HG03025 (cell line): ENCODE measurements around the gene SCUBE1.

Source experiments
- ATAC-seq: cut with Tn5 transposase; IDR thresholded peaks from one replicate; pipeline ENCODE4 v1.9.1; 2021; ENCODE audit warnings: mild to moderate bottlenecking, moderate library complexity; ENCODE audit not compliant: unreplicated experiment, low FRiP score

Gene SCUBE1

DNA sequence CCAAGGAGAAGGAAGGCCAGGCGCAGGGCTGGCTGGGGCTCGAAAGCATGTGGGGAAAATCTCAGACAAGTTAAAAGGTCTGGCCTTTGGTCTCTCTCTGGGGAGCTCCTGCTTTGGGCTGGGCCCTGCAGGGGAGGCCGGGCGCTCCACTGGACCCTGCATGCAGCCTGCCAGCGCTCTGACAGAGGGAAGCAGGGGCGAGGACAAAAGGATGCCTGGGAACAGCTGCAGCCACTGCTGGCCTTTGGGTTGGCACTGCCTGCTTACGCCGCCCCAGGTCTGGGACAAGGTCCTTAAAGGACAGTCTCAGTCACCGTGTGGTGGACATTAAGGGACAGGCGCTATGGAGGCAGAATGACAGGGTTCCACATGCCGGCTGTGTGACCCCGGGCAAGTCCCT lies 99.8 kb downstream of the SCUBE1 start:
- ATAC-seq, result no peak

DNA sequence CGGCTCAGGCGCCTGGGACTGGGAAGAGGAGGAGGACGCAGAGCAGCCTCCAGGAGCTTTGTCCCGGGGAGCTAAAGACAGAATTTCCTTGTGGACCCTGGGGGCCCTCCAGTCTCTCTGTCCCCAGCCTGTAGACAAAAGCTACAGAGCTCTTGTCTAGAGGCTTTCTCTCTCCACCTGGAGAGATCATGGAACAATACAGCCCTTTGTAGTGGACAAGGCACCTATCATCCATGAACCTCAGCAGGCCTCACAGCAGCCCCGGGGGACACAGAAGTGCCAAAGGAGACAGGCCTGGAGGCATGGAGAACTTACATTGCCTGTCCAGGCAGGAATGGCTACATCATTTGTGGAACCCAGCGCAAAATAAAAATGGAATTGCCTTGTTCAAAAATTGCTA lies 100.5 kb downstream of the SCUBE1 start:
- ATAC-seq, result no peak

DNA sequence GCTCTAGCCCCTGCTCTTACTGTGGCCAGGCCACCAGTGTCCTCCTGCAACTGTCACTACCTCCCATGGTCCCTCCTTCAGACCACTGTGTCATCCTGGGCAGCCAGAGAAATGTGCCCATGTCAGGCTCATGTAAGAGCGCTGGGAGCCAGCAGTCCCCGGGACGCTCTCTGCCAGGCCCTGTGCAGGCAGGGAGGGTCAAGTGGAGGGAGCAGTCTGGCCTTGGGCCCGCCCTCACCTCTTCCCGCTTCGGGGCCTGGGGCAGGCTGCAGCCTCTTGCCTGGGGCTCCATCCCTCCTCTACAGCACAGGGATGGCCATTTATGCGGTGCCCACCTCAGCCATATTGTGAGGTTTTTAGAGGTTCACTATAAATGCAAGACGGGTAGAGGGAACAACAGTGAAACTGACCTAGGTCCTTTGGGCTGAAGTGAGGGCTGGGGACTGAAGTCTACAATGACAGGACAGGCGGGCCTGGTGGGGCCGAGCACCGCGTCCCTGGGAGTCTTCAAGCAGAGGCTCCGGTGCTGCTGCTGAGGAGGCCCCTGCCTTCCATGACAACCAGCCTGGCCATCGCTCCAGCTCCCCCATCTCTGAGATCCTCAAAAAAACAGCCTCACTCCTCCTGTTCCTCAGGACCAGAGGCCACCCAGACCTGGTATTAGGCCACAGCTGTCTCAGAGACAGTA lies 101.3 kb downstream of the SCUBE1 start:
- ATAC-seq, result no peak

- ATAC-seq, result no peak
Measured at GRCh38 chr22:43241138-43241597, 102.0 kb downstream of the SCUBE1 start.

- ATAC-seq, result no peak
Measured at GRCh38 chr22:43240614-43241013, 102.6 kb downstream of the SCUBE1 start.

- ATAC-seq, result no peak
Measured at GRCh38 chr22:43239956-43240355, 103.2 kb downstream of the SCUBE1 start.

DNA sequence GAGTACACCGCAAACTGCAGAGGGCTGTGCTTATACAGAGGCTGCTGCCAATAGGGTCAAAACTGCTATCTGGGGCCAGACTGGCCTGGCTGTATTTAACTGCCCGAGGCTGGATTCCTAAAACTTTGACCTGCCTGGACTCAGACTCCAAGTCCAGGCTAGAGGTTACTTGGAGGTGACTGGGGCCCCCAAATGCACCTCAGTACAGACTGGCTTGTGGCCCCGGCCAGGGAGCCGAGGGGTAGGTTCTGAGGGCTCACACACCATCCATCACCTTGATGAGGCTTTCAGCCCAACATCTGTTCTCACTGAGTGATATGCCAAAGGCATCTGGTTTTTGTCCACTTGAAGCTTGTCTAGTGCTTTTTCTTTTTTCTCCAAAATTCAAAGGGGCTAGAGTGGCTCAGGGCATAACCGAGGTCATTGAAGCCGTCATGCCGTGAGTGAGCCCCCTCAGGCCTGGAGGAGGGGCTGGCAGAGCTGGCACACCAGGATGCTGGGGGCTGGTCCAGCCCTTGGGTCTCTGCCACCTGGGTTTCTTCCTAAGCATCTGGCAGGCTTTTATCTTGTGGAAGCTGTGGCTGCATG lies 103.9 kb downstream of the SCUBE1 start:
- no peak for ATAC-seq

- no peak for ATAC-seq
Measured at GRCh38 chr22:43238526-43239006, 104.6 kb downstream of the SCUBE1 start.

DNA sequence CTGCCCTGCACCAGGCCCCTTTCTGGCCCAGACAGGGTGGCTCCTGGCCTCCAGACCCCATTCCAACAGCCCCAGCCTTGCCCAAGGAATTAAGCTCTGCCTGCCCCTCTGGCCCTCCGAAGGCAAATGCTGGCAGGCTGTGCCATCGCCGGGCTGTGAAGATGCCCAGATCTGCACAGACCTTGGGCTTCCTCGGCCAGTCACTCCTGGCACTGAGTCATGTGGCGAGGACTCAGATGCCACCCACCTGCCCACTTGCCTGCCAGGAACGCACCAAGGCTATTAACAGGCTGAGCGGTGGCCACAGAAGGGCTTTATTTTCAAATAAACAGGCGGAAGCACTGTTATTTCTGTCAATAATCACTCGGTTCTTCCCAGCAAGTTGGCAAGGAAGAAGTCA lies 105.9 kb downstream of the SCUBE1 start:
- no peak for ATAC-seq

- ATAC-seq, result no peak
Measured at GRCh38 chr22:43236411-43237166, 106.6 kb downstream of the SCUBE1 start.

DNA sequence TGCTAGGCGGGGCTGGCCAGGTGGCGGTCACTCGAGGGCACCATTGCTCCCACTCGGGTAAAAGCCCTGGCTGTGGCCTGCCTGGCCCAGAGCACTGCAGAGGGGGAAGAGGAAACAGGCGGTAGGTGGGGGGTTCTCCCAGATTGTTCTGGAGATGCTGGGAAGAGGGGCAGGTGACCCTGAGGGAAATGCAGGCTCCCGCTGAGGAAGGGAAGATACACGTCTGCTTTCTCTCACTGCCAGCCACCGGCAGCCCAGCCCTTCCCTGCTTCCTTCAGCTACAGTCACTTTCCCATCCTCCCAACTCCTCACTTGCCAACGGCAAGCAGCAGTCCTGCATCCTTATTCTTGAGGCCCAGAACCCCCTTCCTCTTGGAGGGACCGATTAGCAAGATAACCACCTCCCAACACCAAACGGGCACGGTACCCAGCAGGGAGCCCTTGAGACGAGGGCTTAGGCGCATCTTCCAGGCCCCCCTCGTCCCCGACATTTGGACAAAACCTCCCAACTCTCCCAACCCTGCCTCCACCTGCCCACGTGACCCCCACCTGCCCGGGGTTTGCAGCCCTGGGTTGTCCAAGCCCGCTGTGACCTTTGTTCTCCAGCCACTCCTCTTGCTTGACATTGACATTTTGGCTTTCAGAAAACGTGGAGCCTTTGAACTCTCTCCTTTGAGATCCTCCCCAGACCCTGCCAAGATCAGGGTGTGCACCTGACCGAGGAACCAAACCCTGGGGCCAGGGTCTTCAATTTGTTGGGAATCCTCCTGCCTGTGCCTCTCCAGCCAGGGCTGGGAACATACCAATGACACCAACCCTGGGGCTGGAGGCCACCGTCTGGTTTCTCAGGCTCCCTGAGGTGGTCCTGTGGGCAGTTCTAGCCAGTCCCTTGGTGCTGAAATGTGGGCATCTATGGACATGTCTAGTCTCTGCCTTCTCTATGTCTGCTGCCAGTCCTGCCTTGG lies 107.4 kb downstream of the SCUBE1 start:
- no peak for ATAC-seq

DNA sequence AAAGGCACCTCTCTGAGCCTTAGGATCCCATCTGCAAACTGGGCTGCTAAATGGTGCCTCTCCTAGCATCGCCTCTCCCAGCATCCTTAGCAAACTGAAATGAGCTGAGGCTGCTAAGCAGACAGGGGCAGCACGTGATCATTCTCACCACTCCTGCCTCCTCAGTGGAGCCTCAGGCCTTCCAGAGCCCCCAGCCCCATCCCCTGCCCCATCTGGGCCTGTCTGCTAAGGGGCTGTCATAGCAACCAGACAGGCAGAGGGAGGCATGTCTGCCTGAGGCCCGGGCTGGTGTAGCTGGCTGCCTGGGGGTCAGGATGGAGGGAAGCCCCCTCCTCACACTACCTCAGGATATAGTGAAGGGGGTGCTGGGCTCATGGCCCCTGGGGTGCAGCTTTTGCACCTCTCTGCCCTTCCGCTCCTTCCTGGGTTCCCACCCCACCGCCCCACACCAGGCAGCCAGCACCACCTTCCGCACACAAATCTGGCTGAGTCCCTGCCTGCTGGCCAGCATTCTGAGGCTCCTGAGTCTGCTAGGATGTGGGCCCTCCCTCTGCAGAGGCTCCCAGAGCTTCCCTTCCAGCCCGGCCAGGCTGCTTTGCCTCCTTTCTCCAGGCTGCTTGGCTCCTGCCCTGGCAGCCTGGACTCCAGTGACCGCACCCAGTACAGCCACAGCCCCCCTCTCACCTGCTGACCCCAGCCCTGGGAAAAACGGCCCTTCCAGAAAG lies 108.7 kb downstream of the SCUBE1 start:
- no peak for ATAC-seq

DNA sequence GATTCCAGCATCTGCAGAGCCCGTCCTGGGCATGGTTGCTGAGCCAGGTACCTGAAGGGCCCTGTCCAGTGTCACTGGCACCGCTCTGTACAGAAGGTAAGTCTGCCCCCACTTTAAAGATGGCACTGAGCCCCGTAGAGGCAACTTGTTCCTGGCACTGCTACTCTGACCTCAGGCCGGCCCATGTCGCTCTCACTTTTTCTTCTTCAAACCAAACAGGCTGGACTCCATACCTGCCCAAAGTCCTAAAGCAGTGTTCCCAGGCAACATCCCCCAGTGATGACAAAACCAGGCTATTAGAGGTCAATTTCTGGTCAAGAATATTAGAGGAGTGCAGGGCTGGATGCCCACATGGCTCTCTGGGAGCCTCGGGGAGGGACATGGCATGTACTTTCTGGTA lies 109.6 kb downstream of the SCUBE1 start:
- no peak for ATAC-seq

DNA sequence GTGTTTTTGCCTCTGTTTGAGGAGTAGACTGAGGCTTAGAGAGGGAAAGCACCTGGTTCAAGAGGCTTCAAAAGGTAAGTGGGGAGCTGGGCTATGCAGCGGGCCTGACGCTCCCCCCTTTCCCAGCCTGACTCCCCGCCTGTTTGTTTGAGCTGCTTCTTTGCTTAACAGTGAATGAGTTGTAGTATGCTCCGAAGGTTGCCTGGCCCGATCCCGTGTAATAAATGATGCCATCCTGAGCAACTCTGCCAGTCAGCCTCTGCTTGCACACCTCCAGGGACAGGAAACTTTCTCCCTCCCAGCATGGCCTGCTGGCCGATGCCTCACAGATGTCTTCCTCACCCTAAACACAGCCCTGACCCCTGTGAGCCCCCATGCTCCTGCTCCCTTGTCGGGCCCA lies 110.7 kb downstream of the SCUBE1 start:
- ATAC-seq, result no peak

GRCh38 chr22:43231724-43232034 lies 111.5 kb downstream of the SCUBE1 start:
- no peak for ATAC-seq

DNA sequence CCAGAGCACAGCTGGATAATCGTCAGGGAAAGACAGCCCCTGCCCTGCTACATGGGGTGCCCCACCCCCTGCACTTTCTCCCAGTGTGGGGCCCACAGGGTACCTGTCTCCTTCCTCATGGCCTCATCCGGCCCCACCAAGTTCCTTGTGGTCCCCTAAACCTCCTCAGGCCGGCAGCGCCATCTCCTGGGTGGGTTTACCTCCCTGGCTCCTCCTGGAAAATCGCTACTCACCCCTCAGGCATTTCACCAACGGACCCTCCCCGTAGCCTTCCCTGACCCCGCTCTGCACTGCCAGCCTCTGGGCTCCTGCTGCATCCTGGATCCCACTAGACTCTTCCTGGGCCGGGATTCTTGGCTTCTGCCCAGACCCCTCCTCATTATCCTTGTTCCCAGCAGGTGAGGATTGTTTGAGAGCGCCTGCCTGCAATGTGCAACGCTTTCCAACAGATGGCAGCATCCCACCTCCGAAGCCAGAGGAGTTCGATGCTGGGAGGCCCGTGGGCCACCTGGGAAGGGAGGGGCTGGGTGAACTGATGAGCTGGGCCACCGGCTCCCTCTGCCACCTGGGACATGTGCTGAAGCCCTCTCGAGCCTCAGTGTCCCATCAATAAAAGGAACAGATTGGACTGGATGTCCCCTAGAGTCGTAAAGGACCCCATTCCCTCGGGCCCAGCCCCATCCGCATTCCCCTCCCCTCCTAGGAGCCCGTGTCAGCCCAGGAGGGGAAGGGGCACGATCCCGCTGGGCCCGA lies 112.0 kb downstream of the SCUBE1 start:
- no peak for ATAC-seq

- ATAC-seq, result no peak
Measured at GRCh38 chr22:43230571-43230970, 112.6 kb downstream of the SCUBE1 start.

- ATAC-seq, result no peak
Measured at GRCh38 chr22:43228863-43229262, 114.3 kb downstream of the SCUBE1 start.

DNA sequence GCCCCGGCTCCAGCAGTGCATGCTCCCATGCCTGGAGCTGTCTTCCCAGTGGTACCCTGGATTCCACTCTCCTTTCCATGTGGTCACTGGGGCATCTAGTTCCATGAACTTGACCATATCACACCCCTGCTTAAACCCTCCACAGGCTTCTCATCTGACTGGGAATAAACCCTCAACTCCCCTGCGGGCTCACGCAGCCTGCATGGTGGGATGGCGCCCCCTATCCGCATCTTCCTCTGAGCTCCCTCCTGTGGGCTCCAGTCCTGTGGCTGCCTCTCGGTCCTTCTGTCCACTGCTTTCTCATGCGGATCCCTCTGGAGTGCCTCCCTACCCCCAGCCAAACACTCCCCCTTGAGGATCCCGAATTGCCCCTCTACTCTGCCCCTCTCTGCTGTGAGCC lies 114.8 kb downstream of the SCUBE1 start:
- no peak for ATAC-seq
